ENCODE data around the gene MAP7D3. TPM values are rescaled to one million over a fixed set of nuclear protein-coding genes. Genes with fewer than 3 reads are reported as not detected.

The MAP7D3 gene
- total and polyA plus RNA-seq, 2 of the 4 experiments (the other 2 are of a cell fraction): 10.0 to 23.8 TPM

DNA sequence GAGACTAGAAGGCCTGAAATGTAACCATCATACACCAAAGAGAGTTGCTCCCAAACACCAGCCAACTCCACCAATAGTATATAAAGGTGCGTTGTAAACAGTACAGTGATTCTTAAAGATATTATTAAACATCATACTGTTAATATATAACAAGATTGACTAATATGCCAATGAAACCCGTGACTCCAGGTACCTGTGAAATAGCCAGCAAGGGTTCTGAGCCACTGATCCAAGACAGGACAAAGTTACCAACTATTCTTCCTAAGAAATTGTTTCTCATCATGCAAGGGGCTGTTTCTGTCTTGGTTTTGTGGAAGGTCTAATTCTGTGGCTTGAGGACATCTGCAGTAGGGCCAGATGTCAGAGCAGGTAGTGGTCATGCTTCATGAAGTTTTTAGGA, 56.7 kb downstream of the MAP7D3 start:
- Histone ChIP-seq H3K9me3 (ENCODE audit: control insufficient read depth, insufficient read depth, low read length) (no peaks in the 10 kb centered on the region), H4K20me1 (ENCODE audit: insufficient read depth, low read length) (no peaks in the 10 kb centered on the region), H3K27me3 (ENCODE audit: control insufficient read depth, insufficient read depth, low read length) (peaks cover 3% of the 10 kb centered on the region), H3K79me1 (ENCODE audit: low read depth in 1 of 2, low read length in 2 of 2) (peaks cover 10% of the 10 kb centered on the region in 2 experiments; a peak in 3 of 4 replicates), H2AK5ac (ENCODE audit: low read depth, low read length) (no peak overlapping the region), H2AFZ (replicated peaks; ENCODE audit: low read length, poor library complexity) (no peak overlapping the region), H2BK20ac (ENCODE audit: low read depth, low read length) (no peak overlapping the region), H3K9me1 (ENCODE audit: insufficient read depth, low read length) (peaks cover 6% of the 10 kb centered on the region; the same call in 1 of the 2 replicates), H3K4ac (ENCODE audit: low read depth, low read length) (no peak overlapping the region), H4K8ac (ENCODE audit: low read depth in 2 of 2, low read length in 2 of 2) (no peak overlapping the region), H3K27ac (ENCODE audit: insufficient read depth, low read length) (no peak overlapping the region), H3K36me3 (ENCODE audit: control insufficient read depth, insufficient read depth, low read length) (peaks cover 3% of the 10 kb centered on the region; the same call in 1 of the 2 replicates), H2BK5ac (ENCODE audit: low read depth, low read length, poor library complexity, severe bottlenecking) (no peak overlapping the region), H3K18ac (ENCODE audit: low read depth, low read length) (no peak overlapping the region), H3K23ac (ENCODE audit: low read depth, low read length) (no peak overlapping the region), H2AK9ac (replicated peaks; ENCODE audit: low read depth, low read length, poor library complexity) (no peak overlapping the region), H3K9ac (ENCODE audit: low read depth, low read length) (no peak overlapping the region), H3K4me2 (ENCODE audit: low read depth, low read length) (no peak overlapping the region), H3K4me3 (ENCODE audit: insufficient read depth, low read depth, low read length) (no peak overlapping the region), H3K56ac (ENCODE audit: extremely low read depth, insufficient read depth, low read length) (no peak overlapping the region), H4K91ac (ENCODE audit: insufficient read depth, low read depth, low read length) (no peak overlapping the region), H3K14ac (replicated peaks; ENCODE audit: low read depth, low read length) (no peak overlapping the region), H2BK120ac (ENCODE audit: low read depth, low read length) (no peak overlapping the region), H2BK15ac (ENCODE audit: low read depth, low read length) (no peak overlapping the region), H3K4me1 (ENCODE audit: control insufficient read depth, insufficient read depth, low read length) (0 out of 2 replicates have a peak, but pooled peaks cover 3% of the 10 kb centered on the region), H4K5ac (ENCODE audit: low read depth, low read length) (no peak overlapping the region)
- in situ Hi-C loops (cut with MboI; ENCODE audit: low sequenced_read_pairs): no loop called here
- POLR2A ChIA-PET (ENCODE audit: unreplicated experiment): no interaction called here
- ATAC-seq (ENCODE audit: low read depth) (no peak), DNase-seq (no peak)
- intact Hi-C loops (cut with micrococcal nuclease): no loop called here
- TF ChIP-seq MAZ (IDR thresholded peaks at IDR 0.05; ENCODE audit: borderline replicate concordance, low read depth, low read length) (no peak), CTCF (conservative IDR thresholded peaks at IDR 0.05; ENCODE audit: low read depth, low read length) (no peak), CHD1 (IDR thresholded peaks at IDR 0.05; ENCODE audit: low read depth, low read length) (no peak), MAFK (IDR thresholded peaks at IDR 0.05; ENCODE audit: low read depth, low read length) (no peak), BHLHE40 (IDR thresholded peaks at IDR 0.05; ENCODE audit: low read depth, low read length) (no peak), ELK1 (IDR thresholded peaks at IDR 0.05; ENCODE audit: borderline replicate concordance, low read depth, low read length) (no peak), USF2 (IDR thresholded peaks at IDR 0.05; ENCODE audit: low read depth, low read length) (no peak)
- dilution Hi-C loops (cut with HindIII; ENCODE audit: low sequenced_read_pairs, unreplicated experiment): no loop called here
- CTCF ChIA-PET: no interaction called here
- BruUV-seq (replicated peaks): no TSS peak
- WGBS, 2 experiments (ENCODE audit: extremely low coverage in 2 of 2, insufficient read length in 1 of 2): no CpG with 5 or more reads among the region's 2 CpGs
